HEK293 (cell line): ENCODE results near the gene P2RY4.
"Not testable (repeated sequence)": the region's sequence is repeated elsewhere in the genome, so short reads cannot be mapped to it uniquely, and the experiment has no call there.

Experiments
- CTCF ChIA-PET: fragments of 350-600 bp; formaldehyde crosslinking; extraction: SDS; loops from one replicate; lab custom pipeline; 2021; ENCODE audit warnings: antibody characterized with exemption; lab: Yijun Ruan, JAX
- POLR2A ChIA-PET: fragments of 300-600 bp; formaldehyde crosslinking; extraction: SDS; loops from one replicate; lab custom pipeline; 2020; ENCODE audit warnings: antibody characterized with exemption, inconsistent platforms; lab: Yijun Ruan, JAX
- H3K27ac ChIP-seq: fragments of 200-500 bp; sonication (Bioruptor generic); 2 replicates; pipeline ENCODE4 v1.5.1; 2014; ENCODE audit warnings: low read depth, low read length, control low read depth, inconsistent platforms; ENCODE audit errors: extremely low read depth
- H3K36me3 ChIP-seq, 2 experiments: fragments of 200-500 bp in 1 of 2; sonication (Bioruptor generic) in 1 of 2; 1 replicate in 1 of 2; 2 replicates in 1 of 2; pipeline ENCODE4 v1.5.1; 2014 to 2017; ENCODE audit warnings: inconsistent platforms in 2 of 2, low read length in 2 of 2; ENCODE audit not compliant: control insufficient read depth in 2 of 2, insufficient read depth in 1 of 2
- H3K4me1 ChIP-seq: fragments of 200-500 bp; sonication (Bioruptor generic); 2 replicates; pipeline ENCODE4 v1.5.1; 2014; ENCODE audit warnings: mild to moderate bottlenecking, low read length, inconsistent platforms; ENCODE audit not compliant: control insufficient read depth, insufficient read depth
- H3K4me3 ChIP-seq: 2 replicates; pipeline ENCODE4 v1.5.1; 2011; ENCODE audit warnings: low read depth, mild to moderate bottlenecking, control low read depth, low read length, moderate library complexity
- H3K9me3 ChIP-seq: fragments of 200-500 bp; sonication (Bioruptor generic); 2 replicates; pipeline ENCODE4 v1.5.1; 2014; ENCODE audit warnings: low read depth, low read length, inconsistent platforms; ENCODE audit not compliant: control insufficient read depth, insufficient read depth
- HOXD13 ChIP-seq: sonication (generic); formaldehyde crosslinking; IDR thresholded peaks from 2 replicates; pipeline ENCODE4 v1.8.0; 2022; ENCODE audit warnings: missing genetic modification reagents, borderline replicate concordance
- INSM2 ChIP-seq: fragments of 450-650 bp; formaldehyde crosslinking; IDR thresholded peaks from 2 replicates; pipeline ENCODE4 v1.5.1; 2016; ENCODE audit warnings: missing biosample characterization, missing genetic modification characterization
- SCRT1 ChIP-seq: fragments of 450-650 bp; formaldehyde crosslinking; IDR thresholded peaks from 2 replicates; pipeline ENCODE4 v1.5.1; 2016; ENCODE audit warnings: missing biosample characterization, missing genetic modification characterization, borderline replicate concordance
- SETDB1 ChIP-seq: IDR thresholded peaks from one replicate; pipeline ENCODE4 v1.6.1; 2017; ENCODE audit warnings: mild to moderate bottlenecking, low read length, moderate library complexity, mixed read lengths; ENCODE audit not compliant: insufficient read length
- SP7 ChIP-seq: fragments of 450-650 bp; formaldehyde crosslinking; IDR thresholded peaks from 2 replicates; pipeline ENCODE4 v1.5.1; 2016; ENCODE audit warnings: missing biosample characterization, missing genetic modification characterization
- ZBTB6 ChIP-seq: fragments of 450-650 bp; formaldehyde crosslinking; IDR thresholded peaks from 2 replicates; pipeline ENCODE4 v1.5.1; 2017; ENCODE audit warnings: missing biosample characterization, missing genetic modification characterization
- ZNF121 ChIP-seq: fragments of 450-650 bp; formaldehyde crosslinking; IDR thresholded peaks from 2 replicates; pipeline ENCODE4 v1.5.1; 2016; ENCODE audit warnings: missing biosample characterization, missing genetic modification characterization
- ZNF184 ChIP-seq: fragments of 450-650 bp; IDR thresholded peaks from 2 replicates; pipeline ENCODE4 v1.5.1; 2018; ENCODE audit warnings: missing biosample characterization, mild to moderate bottlenecking, missing genetic modification characterization
- ZNF394 ChIP-seq: fragments of 450-650 bp; formaldehyde crosslinking; IDR thresholded peaks from 2 replicates; pipeline ENCODE4 v1.5.1; 2016; ENCODE audit warnings: missing biosample characterization, missing genetic modification characterization, mild to moderate bottlenecking, moderate library complexity, borderline replicate concordance
- ZNF398 ChIP-seq: fragments of 450-650 bp; formaldehyde crosslinking; IDR thresholded peaks from 2 replicates; pipeline ENCODE4 v1.5.1; 2017; ENCODE audit warnings: missing biosample characterization, missing genetic modification characterization
- ZNF488 ChIP-seq: fragments of 450-650 bp; formaldehyde crosslinking; IDR thresholded peaks from 2 replicates; pipeline ENCODE4 v1.5.1; 2016; ENCODE audit warnings: missing biosample characterization, missing genetic modification characterization
- ZNF510 ChIP-seq: fragments of 450-650 bp; formaldehyde crosslinking; IDR thresholded peaks from 2 replicates; pipeline ENCODE4 v1.5.1; 2018; ENCODE audit warnings: mild to moderate bottlenecking, missing genetic modification characterization, missing biosample characterization; ENCODE audit not compliant: insufficient replicate concordance
- ZNF544 ChIP-seq: fragments of 450-650 bp; formaldehyde crosslinking; IDR thresholded peaks from 2 replicates; pipeline ENCODE4 v1.5.0; 2017; ENCODE audit warnings: missing biosample characterization, missing genetic modification characterization

Gene P2RY4

DNA sequence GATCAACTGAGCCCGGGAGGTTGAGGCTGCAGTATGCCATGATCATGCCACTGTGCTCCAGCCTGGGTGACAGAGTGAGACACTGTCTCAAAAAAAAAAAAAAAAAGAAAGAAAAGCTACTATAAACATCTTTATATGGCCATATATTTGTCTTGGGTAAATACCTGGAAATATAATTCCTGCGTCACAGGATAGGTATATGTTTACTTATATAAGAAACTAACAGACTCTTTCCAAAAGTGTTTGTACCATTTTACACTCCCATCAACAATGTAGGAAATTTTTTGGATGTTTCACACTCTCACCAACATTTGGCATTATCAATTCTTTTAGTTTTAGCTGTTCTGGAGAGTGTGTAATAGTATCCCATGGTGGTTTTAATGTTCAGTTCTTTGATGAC, 12.8 kb downstream of the P2RY4 start (continued):
- TF ChIP-seq ZNF398: no peak
- no peak for TF ChIP-seq ZNF121 (tag by site-specific recombination)
- no peak for TF ChIP-seq ZNF510 (tag by site-specific recombination)
- TF ChIP-seq HOXD13 (CRISPR knock-in tag): no peak
- TF ChIP-seq ZNF488 (tag by site-specific recombination): no peak
- no peak for TF ChIP-seq ZNF184 (tag by site-specific recombination)
- no peak for TF ChIP-seq SP7 (tag by site-specific recombination)

DNA sequence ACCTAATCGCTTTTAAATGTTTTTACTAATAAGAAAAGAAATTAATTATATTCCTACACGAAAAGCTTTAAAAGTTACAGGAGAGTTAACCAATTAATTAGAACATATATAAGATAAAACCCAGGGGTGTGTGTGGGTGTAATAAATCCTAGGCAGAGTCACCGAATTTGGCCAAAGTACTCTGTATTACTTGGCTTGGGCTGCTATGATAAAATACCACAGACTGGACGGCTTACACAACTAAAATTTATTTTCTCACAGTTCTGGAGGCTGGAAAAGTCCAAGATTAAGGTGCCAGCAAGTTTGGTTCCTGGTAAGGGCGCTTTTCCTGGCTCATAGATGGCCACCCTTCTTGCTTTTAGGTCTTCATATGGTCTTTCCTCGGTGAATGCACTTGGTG, 15.1 kb downstream of the P2RY4 start:
- Histone ChIP-seq H3K4me3 (no peak overlapping the region), H3K4me1 (no peaks in the 10 kb centered on the region), H3K36me3 (no peaks in the 10 kb centered on the region), H3K27ac (no peak overlapping the region), H3K9me3 (no peaks in the 10 kb centered on the region; the same call in 1 of the 2 replicates)
- ChIA-PET POLR2A (no interaction called here), CTCF (no interaction called here)
- no peak for TF ChIP-seq INSM2
- TF ChIP-seq ZBTB6 (tag by site-specific recombination): no peak
- TF ChIP-seq ZNF544 (tag by site-specific recombination): no peak
- TF ChIP-seq SCRT1 (tag by site-specific recombination): no peak
- TF ChIP-seq ZNF394: no peak

- POLR2A ChIA-PET, H3K9me3 ChIP-seq, CTCF ChIA-PET, H3K4me3 ChIP-seq, H3K4me1 ChIP-seq, H3K36me3 ChIP-seq, H3K27ac ChIP-seq: not testable (repeated sequence)
These were observed 16.4 kb downstream of the P2RY4 start for GRCh38 chrX:70243601-70244000.

DNA sequence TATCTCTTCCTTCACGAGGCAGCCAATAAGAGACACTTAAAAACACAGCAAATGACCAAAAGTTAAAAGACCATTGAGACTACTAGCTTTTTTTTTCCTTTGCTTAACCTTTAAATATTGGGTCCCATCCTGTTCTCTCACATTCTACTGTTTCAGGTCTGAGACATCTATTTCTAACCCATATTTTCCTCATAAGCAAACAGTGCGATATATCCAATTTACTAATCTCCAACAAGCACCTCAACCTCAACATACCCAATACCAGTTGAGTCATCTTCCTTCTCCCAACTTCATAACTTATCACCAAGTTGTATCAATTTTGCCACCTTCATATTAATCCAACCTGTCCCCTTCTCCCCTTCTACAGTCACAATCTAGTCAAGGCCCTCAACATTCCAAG, 18.5 kb downstream of the P2RY4 start:
- ChIA-PET CTCF (interaction anchor here (0.6 to 0.7 kb wide), 2 partner anchors 45 to 342 kb away, joined by 3 read pairs; no protein-coding TSS in a partner anchor), POLR2A (no interaction called here)
- TF ChIP-seq SETDB1: no peak
- H3K36me3 ChIP-seq: no peaks in the 10 kb centered on the region
- no peak overlapping the region for H3K4me3 ChIP-seq
- no peaks in the 10 kb centered on the region; the same call in 1 of the 2 replicates for H3K9me3 ChIP-seq
- H3K27ac ChIP-seq: no peak overlapping the region
- no peaks in the 10 kb centered on the region for H3K4me1 ChIP-seq
